ENCODE data around the gene VPS25. TPM values are rescaled to one million over a fixed set of nuclear protein-coding genes. Genes with fewer than 3 reads are reported as not detected.

The VPS25 gene
- total and polyA plus RNA-seq, 9 of the 15 experiments (the other 6 are each of a cell fraction or from before 2014, with no cell fraction given), result 123 to 352 (median 180) TPM

- TF ChIP-seq ZNF609 (CRISPR knock-in tag; IDR thresholded peaks at IDR 0.05; ENCODE audit: borderline replicate concordance) (no peak), ZNF76 (CRISPR knock-in tag; IDR thresholded peaks at IDR 0.05; ENCODE audit: borderline replicate concordance) (no peak), CBFA2T2 (conservative IDR thresholded peaks at IDR 0.05) (no peak), PKNOX1 (IDR thresholded peaks at IDR 0.05) (peak; percentile 90)
Observed at GRCh38 chr17:42819939-42820535, 46.8 kb downstream of the VPS25 start (continued).
